Activated CD4-positive, CD25-positive, alpha-beta regulatory T cell (primary cell): ENCODE measurements around the gene SPATC1L.

Source experiments
- DNase-seq, 4 experiments: peaks; one replicate each; lab custom pipeline; 2025; lab: John Stamatoyannopoulos, UW

Gene SPATC1L

GRCh38 chr21:46215436-46216131, 31.3 kb upstream of the SPATC1L start:
- DNase-seq: no peak

DNA sequence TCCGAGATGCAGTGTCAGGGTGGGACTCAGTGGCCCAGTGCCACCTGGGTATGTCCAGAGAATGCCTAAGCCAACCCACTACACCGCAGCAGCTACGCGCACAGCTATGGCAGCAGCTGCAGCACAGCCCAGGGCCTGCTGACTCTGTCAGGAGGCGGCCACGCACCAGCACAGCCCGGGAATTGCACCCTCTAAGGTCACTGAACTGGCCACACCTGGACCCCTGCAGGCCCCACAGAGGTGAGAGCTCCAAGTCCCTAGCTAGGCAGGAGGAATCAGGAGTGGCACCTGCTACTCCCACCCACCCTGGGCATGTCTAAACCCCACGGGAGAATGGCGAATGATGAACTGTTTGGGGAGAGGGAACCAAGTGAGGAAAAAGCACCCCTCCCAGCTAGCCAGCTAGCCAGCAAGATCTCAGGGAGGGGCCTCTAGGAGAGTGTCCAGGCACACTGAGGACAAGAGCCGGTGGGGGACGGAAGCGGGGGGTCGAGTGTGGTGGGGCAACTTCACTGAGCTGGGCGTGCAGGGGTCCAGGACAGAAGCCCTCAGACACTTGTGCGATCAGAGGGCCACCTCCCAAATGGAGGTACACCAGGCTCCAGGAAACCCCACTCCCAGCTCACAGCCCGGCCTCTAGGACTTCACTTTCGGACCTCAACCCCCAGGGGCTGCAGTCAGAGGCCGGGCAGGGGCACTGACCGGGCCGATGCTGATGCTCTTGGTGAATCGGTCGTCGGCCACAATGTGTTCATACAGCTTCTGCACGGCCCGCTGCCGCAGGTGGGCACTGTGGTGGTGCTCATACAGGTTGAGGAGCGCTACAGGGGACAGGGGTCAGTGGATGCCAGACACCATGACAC, 30.4 kb upstream of the SPATC1L start:
- no peak for DNase-seq

GRCh38 chr21:46213620-46214286, 29.5 kb upstream of the SPATC1L start:
- DNase-seq: no peak

GRCh38 chr21:46212721-46213484, 28.6 kb upstream of the SPATC1L start:
- DNase-seq: no peak

GRCh38 chr21:46211786-46212720, 27.8 kb upstream of the SPATC1L start:
- no peak for DNase-seq

- no peak for DNase-seq
Observed at GRCh38 chr21:46211376-46211775, 27.1 kb upstream of the SPATC1L start.

DNA sequence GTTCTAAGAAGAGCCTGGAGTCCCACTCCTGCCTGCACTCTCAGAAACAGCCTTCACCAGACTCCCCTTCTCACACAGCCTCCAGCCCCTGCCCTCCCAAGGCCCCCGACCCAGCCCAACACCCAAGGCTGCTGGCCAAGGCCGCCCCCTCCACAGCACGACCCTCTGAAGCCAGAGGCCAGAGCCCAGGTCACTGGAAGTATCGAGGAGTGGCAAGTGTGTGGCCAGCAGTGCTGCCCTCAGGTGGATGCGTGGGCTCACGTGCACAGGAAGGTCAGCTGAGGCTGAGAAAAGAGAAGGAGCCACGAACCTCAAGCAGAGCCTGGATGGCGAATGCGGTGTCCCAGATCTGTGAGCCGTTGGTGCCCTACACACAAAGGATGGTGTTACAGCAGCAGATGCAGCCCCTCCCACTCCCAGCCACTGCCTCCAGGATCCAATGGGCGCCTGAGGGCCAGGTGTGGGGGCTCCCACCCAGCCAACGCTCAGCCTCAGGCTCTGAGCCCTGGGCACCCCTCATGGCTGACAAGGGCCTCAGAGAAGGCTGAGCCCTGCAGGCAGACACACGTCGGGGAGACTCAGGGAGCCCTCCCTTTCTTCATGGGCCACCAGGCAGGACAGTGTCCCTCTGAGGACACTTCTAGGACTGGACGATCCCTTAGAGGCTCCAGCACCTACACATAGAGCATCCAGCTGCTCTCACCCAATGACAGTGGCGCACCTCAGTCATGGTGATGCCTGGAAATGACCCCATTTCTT, 26.3 kb upstream of the SPATC1L start:
- DNase-seq: no peak

DNA sequence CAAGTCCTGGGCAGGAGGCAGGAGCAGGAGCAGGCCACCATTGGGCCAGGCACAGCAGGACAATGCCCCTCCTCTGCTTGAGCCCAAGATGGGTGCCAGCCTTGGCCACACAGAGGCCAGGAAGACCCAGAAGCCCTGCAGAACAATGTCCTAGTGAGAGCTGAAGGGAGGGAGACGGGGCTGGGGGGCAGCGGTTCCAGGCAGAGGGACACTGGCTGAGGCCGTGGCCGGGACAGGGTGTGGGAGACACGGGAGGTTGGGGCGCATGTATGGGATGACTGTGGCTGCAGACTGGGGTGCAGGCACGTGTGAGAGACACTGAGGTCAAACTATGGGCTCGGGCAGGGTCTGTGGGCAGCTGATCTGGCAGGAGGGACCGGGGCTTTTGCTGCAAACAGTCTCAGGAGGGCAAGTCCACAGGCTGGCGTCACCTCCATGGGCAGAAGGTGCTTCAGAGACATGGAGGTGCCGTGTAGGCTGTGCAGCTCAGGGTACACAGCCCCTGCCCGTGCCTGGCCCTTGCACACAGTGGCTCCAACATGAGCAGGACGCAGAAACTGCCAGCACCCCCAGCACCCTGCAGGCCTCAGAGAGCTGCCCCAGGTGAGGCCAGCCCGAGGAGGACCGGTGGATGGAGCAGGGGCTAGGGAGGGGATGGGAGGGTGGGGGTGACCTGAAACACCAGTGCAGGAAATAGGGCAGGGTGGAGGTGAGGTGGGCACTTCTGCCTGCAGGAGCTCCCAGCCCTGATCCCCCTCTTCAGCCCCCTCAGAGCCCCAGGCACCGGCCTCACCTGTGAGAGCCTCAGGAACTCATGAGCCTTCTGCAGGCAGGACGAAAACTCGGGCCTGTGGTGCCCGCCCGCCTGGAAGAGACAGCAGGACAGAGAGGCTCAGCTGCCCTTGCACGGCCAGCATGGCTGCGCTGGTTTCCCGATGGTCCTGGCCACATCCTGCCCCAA, 24.8 kb upstream of the SPATC1L start:
- DNase-seq: no peak

DNA sequence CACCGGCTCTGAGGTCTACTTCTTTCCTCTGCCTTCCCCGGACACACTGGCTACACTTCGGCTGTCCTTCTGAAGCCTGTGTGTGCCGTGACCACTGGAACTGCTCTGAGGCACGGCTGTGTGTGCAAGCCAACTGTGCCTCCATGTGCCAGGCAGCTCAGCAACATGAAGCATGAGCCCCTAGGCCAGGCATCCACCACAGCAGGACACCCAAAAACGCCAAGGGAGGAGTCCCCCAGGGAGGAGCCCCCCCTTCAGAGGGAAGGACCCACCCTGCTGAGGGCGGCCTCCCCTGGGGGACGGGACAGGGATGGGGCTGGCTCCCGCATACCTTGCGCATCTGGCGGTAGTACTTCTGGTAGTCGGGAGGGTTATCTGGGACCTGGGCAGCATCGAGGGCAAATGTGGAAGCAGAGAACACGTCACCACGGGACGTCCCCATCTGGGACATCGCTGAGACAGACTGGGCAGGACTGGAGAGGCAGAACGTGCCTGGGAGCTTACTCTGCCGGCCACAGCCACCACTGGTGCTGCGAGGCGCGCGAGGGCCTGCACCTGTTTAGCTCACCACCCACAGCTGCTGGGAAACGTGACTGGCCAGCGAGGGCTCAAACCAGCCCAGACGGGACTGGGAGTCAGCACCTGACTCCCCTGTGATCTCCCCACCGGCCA, 23.8 kb upstream of the SPATC1L start:
- no peak for DNase-seq

DNA sequence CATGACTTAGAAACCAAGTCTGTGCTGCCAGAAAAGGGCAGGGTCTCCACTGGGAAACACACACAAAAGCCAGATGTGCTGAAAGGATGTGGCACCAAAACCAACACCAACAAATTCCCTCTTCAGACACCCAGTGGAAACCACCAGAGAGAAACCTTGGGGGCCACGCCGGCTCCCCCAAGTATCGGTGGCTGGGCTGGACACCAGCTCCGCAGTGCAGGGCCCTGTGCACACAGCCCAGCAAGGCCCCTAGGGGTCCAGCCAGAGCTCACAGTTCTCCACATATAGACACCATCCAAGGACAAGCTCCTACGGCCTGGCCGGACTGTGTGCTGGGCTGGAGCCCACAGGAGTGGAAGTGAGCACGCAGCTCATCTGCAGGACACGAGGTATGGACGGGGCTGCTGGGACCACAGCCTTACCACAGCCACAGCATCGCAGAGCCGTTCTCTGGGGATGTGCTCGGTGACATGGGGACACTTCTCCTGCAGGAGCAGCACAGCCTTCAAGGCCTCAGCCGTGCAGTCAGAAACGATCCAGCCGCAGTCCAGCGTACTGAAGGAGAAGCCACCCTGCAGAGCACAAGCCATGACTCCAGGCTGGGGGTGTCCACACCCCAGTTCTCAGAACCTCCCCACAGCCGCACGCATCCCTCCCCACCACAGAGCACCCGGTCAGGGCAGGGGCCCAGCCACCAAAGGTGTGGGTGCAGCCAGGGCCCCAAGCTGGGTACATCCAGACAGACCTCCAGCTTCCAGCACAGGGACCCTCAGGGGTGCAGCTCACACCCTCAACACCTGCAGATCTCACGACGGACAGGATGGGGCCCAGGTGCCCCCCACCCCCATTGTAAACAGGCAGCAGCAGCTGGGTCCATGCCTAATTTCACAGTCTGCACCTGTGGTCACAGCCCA, 23.0 kb upstream of the SPATC1L start:
- DNase-seq: no peak

DNA sequence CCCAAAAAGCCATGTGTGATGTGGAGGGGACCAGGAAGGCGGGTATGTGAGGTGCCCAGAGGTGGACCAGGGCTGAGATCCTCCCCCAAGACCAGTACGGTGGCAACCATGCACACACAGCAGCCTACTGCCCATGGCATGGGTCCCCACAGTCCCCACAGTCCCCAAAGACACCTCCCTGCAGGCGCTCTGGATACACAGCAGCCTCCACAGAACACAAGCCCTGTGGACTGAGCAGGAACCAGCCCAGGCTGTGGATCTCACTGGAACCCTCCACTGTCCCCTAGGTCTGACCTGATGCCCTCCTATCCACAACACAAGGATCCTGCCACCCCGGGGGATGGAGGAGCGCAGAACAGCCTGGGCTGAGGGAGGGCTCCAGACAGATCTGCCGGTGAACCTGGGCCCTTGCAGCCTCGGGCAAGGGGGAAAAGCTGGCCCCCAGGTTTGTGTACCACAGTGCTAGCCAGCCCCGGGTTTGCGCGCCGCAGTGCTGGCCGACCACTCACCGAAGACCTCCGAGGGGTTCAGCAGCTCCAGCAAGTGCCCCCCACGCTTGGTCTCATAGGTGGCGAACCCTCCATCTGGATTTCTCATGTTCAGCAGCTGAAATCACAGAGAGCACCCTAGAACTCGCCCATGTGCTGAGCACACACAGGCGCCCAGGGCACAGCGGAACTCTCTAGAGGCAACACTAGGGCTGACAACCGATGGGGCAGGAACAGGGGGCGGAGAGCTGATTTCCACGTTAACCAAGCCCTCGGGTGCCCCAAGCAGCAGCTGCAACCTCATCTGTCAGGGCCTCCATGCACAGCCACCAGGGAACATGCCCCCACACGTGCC, 22.1 kb upstream of the SPATC1L start:
- no peak for DNase-seq

- no peak for DNase-seq
Observed at GRCh38 chr21:46205766-46206162, 21.5 kb upstream of the SPATC1L start.

DNA sequence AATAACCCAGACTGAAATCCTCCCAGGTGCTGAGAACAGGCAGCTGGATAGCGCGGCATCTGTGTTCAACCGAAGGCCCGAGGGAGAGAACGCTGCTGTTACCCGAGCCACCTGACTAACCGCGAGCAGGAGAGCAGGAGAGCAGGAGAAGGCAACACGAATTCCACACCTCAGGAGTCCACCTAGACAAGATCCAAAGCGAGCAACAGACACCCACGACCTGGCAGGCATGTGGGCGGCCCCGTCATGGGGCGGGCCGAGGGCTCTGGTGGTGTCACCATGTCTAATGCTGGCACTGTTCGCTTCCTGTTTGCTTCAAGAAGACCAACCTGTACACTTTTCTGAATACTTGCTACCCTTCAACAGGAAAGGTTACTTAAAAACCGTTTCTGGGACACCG, 20.9 kb upstream of the SPATC1L start:
- DNase-seq: no peak

DNA sequence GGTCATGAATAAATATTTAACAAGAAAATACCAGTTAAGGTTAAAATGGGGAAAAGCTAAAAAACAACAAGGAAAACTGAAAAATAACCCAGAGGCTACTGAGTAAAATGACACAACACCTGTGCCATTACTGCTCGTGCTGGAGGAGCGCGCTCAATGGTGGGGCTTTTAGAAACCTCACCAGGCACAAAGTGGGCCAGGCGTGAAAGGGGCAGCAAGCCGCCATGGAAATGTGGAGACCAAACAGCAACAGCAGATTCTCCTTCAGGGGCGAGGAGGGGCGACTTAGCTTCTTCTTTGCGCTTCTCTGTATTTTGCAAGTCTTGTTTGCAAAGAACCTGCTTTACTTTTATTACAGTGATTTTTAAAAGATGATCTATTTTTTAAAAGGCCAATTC, 18.9 kb upstream of the SPATC1L start:
- DNase-seq: no peak

GRCh38 chr21:46202592-46203202, 18.4 kb upstream of the SPATC1L start:
- DNase-seq: no peak
